ENCODE measurements around the gene TMEM186.
"Not testable (repeated sequence)": the region's sequence is repeated elsewhere in the genome, so short reads cannot be mapped to it uniquely, and the experiment has no call there.

Gene TMEM186

GRCh38 chr16:8797364-8798173 lies at the start of gene TMEM186, which contains the start of gene PMM2:
Gene TMEM186, minus strand, starts transcription at chr16:8797639. Its CDS starts 25 bp downstream, at chr16:8797614.
Gene PMM2, plus strand, starts transcription at chr16:8797839. Its CDS starts 44 bp downstream, at chr16:8797883.
- peak; percentile 92 for DNase-seq

GRCh38 chr16:8847145-8847544 lies 49.7 kb upstream of the TMEM186 start:
- no peak for DNase-seq

GRCh38 chr16:8846401-8846932 lies 49.0 kb upstream of the TMEM186 start:
- no peak for DNase-seq

- no peak for DNase-seq
Measured at GRCh38 chr16:8845699-8846298, 48.4 kb upstream of the TMEM186 start.

- not testable (repeated sequence) for DNase-seq
Measured at GRCh38 chr16:8843296-8843695, 45.9 kb upstream of the TMEM186 start.

GRCh38 chr16:8842016-8842415 lies 44.6 kb upstream of the TMEM186 start:
- DNase-seq, result not testable (repeated sequence)

- DNase-seq, result not testable (repeated sequence)
Measured at GRCh38 chr16:8837594-8837993, 40.2 kb upstream of the TMEM186 start.

- not testable (repeated sequence) for DNase-seq
Measured at GRCh38 chr16:8836797-8837196, 39.4 kb upstream of the TMEM186 start.

- no peak for DNase-seq
Measured at GRCh38 chr16:8832717-8833105, 35.3 kb upstream of the TMEM186 start.

- no peak for DNase-seq
Measured at GRCh38 chr16:8831871-8832716, 34.7 kb upstream of the TMEM186 start.

- no peak for DNase-seq
Measured at GRCh38 chr16:8831450-8831849, 34.0 kb upstream of the TMEM186 start.

- DNase-seq, result no peak
Measured at GRCh38 chr16:8828541-8829165, 31.2 kb upstream of the TMEM186 start.

- no peak for DNase-seq
Measured at GRCh38 chr16:8826278-8826879, 28.9 kb upstream of the TMEM186 start.

- no peak for DNase-seq
Measured at GRCh38 chr16:8822403-8822802, 25.0 kb upstream of the TMEM186 start.

- DNase-seq, result no peak
Measured at GRCh38 chr16:8819411-8820034, 22.1 kb upstream of the TMEM186 start.

- no peak for DNase-seq
Measured at GRCh38 chr16:8818504-8819270, 21.2 kb upstream of the TMEM186 start.

GRCh38 chr16:8816967-8817655 lies 19.7 kb upstream of the TMEM186 start:
- DNase-seq, result no peak

- DNase-seq, result no peak
Measured at GRCh38 chr16:8814095-8814806, 16.8 kb upstream of the TMEM186 start.

- no peak for DNase-seq
Measured at GRCh38 chr16:8812162-8812843, 14.9 kb upstream of the TMEM186 start.

Data from activated CD4-positive, alpha-beta T cell treated with anti-CD3 and anti-CD28 coated beads for 1 hour (primary cell).